Measurements from ENCODE around the gene ADAMTSL5. TPM values are rescaled to one million over a fixed set of nuclear protein-coding genes. Genes with fewer than 3 reads are reported as not detected.

Gene ADAMTSL5
- total RNA-seq, 1 experiment from 2014 or later: 2.6 TPM

- no peaks in the 10 kb centered on the region for H3K9me3 ChIP-seq (ENCODE audit: low read length)
- peaks cover 15% of the 10 kb centered on the region for H3K4me1 ChIP-seq (ENCODE audit: low read length)
- H3K79me2 ChIP-seq (ENCODE audit: low read length): no peaks in the 10 kb centered on the region
- H2AFZ ChIP-seq (ENCODE audit: low read length): no peak overlapping the region
- no peaks in the 10 kb centered on the region for H3K27me3 ChIP-seq (ENCODE audit: low read length)
- H3K4me3 ChIP-seq (ENCODE audit: low read length): no peak overlapping the region
- no peak overlapping the region for H3K27ac ChIP-seq (ENCODE audit: low read length)
- H3K9me2 ChIP-seq (replicated peaks; ENCODE audit: insufficient read depth, low read length): no peaks in the 10 kb centered on the region
- H3K9ac ChIP-seq (ENCODE audit: low read length): no peak overlapping the region
- H4K20me1 ChIP-seq (ENCODE audit: insufficient read depth, low read depth, low read length): peaks cover 11% of the 10 kb centered on the region; the same call in 1 of the 2 replicates
- DNase-seq: no peak
- no peaks in the 10 kb centered on the region for H3K36me3 ChIP-seq (ENCODE audit: insufficient read depth, low read length)
- no peak overlapping the region for H3K4me2 ChIP-seq (ENCODE audit: low read depth, low read length, poor library complexity, severe bottlenecking)
Measured at GRCh38 chr19:1466018-1466460, 46.8 kb downstream of the ADAMTSL5 start.

- Histone ChIP-seq H4K20me1 (ENCODE audit: insufficient read depth, low read depth, low read length) (peaks cover 7% of the 10 kb centered on the region; the same call in 1 of the 2 replicates), H3K4me1 (ENCODE audit: low read length) (peaks cover 11% of the 10 kb centered on the region), H3K9me3 (ENCODE audit: low read length) (no peaks in the 10 kb centered on the region), H3K4me3 (ENCODE audit: low read length) (no peak overlapping the region), H3K36me3 (ENCODE audit: insufficient read depth, low read length) (no peaks in the 10 kb centered on the region), H3K4me2 (ENCODE audit: low read depth, low read length, poor library complexity, severe bottlenecking) (no peak overlapping the region), H3K9ac (ENCODE audit: low read length) (no peak overlapping the region), H2AFZ (ENCODE audit: low read length) (no peak overlapping the region), H3K27me3 (ENCODE audit: low read length) (no peaks in the 10 kb centered on the region), H3K27ac (ENCODE audit: low read length) (no peak overlapping the region), H3K9me2 (replicated peaks; ENCODE audit: insufficient read depth, low read length) (no peaks in the 10 kb centered on the region), H3K79me2 (ENCODE audit: low read length) (no peaks in the 10 kb centered on the region)
- DNase-seq: no peak
Measured at GRCh38 chr19:1465191-1466016, 47.4 kb downstream of the ADAMTSL5 start.

GRCh38 chr19:1461862-1462261 is 51.0 kb downstream of the ADAMTSL5 start:
- Histone ChIP-seq H3K4me3 (ENCODE audit: low read length) (no peak overlapping the region), H3K9me2 (replicated peaks; ENCODE audit: insufficient read depth, low read length) (no peaks in the 10 kb centered on the region), H3K27ac (ENCODE audit: low read length) (no peak overlapping the region), H2AFZ (ENCODE audit: low read length) (no peak overlapping the region), H3K27me3 (ENCODE audit: low read length) (no peaks in the 10 kb centered on the region), H3K4me2 (ENCODE audit: low read depth, low read length, poor library complexity, severe bottlenecking) (no peak overlapping the region), H3K9me3 (ENCODE audit: low read length) (no peaks in the 10 kb centered on the region), H3K9ac (ENCODE audit: low read length) (no peak overlapping the region), H3K79me2 (ENCODE audit: low read length) (no peaks in the 10 kb centered on the region), H4K20me1 (ENCODE audit: insufficient read depth, low read depth, low read length) (no peaks in the 10 kb centered on the region), H3K4me1 (ENCODE audit: low read length) (no peaks in the 10 kb centered on the region), H3K36me3 (ENCODE audit: insufficient read depth, low read length) (no peaks in the 10 kb centered on the region)
- DNase-seq: no peak

DNA sequence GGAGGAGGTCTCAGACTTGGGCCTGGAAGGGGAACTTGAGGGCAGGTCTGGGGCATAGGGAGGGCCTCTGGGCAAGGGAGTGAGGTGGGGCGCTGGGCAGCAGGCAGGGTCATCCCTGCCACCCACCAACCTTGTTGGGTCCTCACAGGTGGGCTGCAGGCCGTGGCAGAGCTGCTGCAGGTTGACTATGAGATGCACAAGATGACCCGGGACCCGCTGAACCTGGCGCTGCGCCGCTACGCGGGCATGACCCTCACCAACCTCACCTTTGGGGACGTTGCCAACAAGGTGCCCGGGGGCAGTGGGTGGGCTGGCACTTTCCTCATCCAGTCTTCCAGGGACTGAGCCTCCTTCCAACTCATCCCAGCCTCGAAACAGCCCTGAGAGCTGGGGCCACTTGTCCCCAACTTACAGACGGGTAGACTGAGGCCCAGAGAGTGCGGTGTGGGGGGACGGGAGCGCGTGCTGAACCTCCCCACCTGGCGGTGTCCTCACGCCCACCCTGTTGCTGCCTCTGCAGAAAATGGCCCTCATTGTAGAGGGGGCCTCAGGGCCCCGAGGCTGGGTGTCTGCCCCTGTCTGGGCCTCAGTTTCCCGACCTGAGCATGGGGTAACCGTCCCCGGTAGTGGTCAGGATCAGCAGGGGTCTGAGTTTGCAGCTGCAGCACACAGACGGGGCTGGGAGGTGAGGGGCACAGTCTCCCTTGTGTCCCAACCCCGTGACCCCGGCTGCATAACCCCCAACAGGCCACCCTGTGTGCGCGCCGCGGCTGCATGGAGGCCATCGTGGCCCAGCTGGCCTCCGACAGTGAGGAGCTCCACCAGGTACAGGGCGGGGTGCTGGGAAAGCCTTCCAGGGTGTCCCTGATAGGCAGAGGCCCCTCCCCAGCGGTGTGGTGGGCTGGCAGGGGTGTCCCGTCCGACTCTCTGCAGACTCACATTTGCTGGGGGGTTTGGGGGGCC is 52.5 kb downstream of the ADAMTSL5 start:
- DNase-seq: no peak
- Histone ChIP-seq H3K27me3 (ENCODE audit: low read length) (no peaks in the 10 kb centered on the region), H3K4me1 (ENCODE audit: low read length) (no peaks in the 10 kb centered on the region), H3K4me2 (ENCODE audit: low read depth, low read length, poor library complexity, severe bottlenecking) (no peak overlapping the region), H3K79me2 (ENCODE audit: low read length) (no peaks in the 10 kb centered on the region), H3K9me2 (replicated peaks; ENCODE audit: insufficient read depth, low read length) (no peaks in the 10 kb centered on the region), H3K9ac (ENCODE audit: low read length) (no peak overlapping the region), H3K4me3 (ENCODE audit: low read length) (no peak overlapping the region), H4K20me1 (ENCODE audit: insufficient read depth, low read depth, low read length) (no peaks in the 10 kb centered on the region), H3K9me3 (ENCODE audit: low read length) (no peaks in the 10 kb centered on the region), H3K36me3 (ENCODE audit: insufficient read depth, low read length) (no peaks in the 10 kb centered on the region), H2AFZ (ENCODE audit: low read length) (no peak overlapping the region), H3K27ac (ENCODE audit: low read length) (no peak overlapping the region)

- Histone ChIP-seq H3K27me3 (ENCODE audit: low read length) (no peaks in the 10 kb centered on the region), H3K4me2 (ENCODE audit: low read depth, low read length, poor library complexity, severe bottlenecking) (no peak overlapping the region), H3K9me3 (ENCODE audit: low read length) (no peaks in the 10 kb centered on the region), H3K36me3 (ENCODE audit: insufficient read depth, low read length) (no peaks in the 10 kb centered on the region), H3K4me3 (ENCODE audit: low read length) (no peak overlapping the region), H3K79me2 (ENCODE audit: low read length) (no peaks in the 10 kb centered on the region), H3K9ac (ENCODE audit: low read length) (no peak overlapping the region), H3K4me1 (ENCODE audit: low read length) (peaks cover 3% of the 10 kb centered on the region; the same call in 1 of the 2 replicates), H3K9me2 (replicated peaks; ENCODE audit: insufficient read depth, low read length) (no peaks in the 10 kb centered on the region), H4K20me1 (ENCODE audit: insufficient read depth, low read depth, low read length) (no peaks in the 10 kb centered on the region), H3K27ac (ENCODE audit: low read length) (no peak overlapping the region), H2AFZ (ENCODE audit: low read length) (no peak overlapping the region)
- no peak for DNase-seq
Measured at GRCh38 chr19:1459479-1459878, 53.3 kb downstream of the ADAMTSL5 start.

DNA sequence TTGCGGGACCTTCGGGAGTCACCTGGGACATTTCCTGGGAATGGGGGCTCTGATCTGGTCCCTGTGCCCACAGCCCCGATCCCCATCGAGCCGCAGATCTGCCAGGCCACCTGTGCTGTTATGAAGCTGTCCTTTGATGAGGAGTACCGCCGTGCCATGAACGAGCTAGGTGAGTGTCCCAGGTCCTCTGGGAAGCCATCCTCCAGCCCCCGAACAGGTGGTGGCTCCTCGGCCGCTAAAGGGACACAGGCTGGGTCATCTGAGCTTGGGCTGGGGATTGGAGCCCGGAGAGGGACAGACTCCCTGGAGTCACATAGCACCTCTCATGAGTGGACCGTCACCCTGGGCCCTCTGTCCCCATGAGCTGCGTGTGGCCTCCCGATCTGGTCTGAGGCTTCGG is 54.9 kb downstream of the ADAMTSL5 start:
- Histone ChIP-seq H3K9me3 (ENCODE audit: low read length) (no peaks in the 10 kb centered on the region), H3K36me3 (ENCODE audit: insufficient read depth, low read length) (no peaks in the 10 kb centered on the region), H3K4me2 (ENCODE audit: low read depth, low read length, poor library complexity, severe bottlenecking) (no peak overlapping the region), H3K4me1 (ENCODE audit: low read length) (peaks cover 3% of the 10 kb centered on the region; the same call in 1 of the 2 replicates), H3K9ac (ENCODE audit: low read length) (no peak overlapping the region), H3K27ac (ENCODE audit: low read length) (no peak overlapping the region), H2AFZ (ENCODE audit: low read length) (no peak overlapping the region), H3K9me2 (replicated peaks; ENCODE audit: insufficient read depth, low read length) (no peaks in the 10 kb centered on the region), H4K20me1 (ENCODE audit: insufficient read depth, low read depth, low read length) (no peaks in the 10 kb centered on the region), H3K79me2 (ENCODE audit: low read length) (no peaks in the 10 kb centered on the region), H3K4me3 (ENCODE audit: low read length) (no peak overlapping the region), H3K27me3 (ENCODE audit: low read length) (no peaks in the 10 kb centered on the region)
- DNase-seq: no peak

GRCh38 chr19:1457031-1457739 is 55.6 kb downstream of the ADAMTSL5 start:
- Histone ChIP-seq H3K4me3 (ENCODE audit: low read length) (no peak overlapping the region), H3K4me2 (ENCODE audit: low read depth, low read length, poor library complexity, severe bottlenecking) (no peak overlapping the region), H3K9me3 (ENCODE audit: low read length) (no peaks in the 10 kb centered on the region), H2AFZ (ENCODE audit: low read length) (no peak overlapping the region), H3K9ac (ENCODE audit: low read length) (no peak overlapping the region), H4K20me1 (ENCODE audit: insufficient read depth, low read depth, low read length) (no peaks in the 10 kb centered on the region), H3K27ac (ENCODE audit: low read length) (no peak overlapping the region), H3K79me2 (ENCODE audit: low read length) (no peaks in the 10 kb centered on the region), H3K4me1 (ENCODE audit: low read length) (peaks cover 3% of the 10 kb centered on the region; the same call in 1 of the 2 replicates), H3K27me3 (ENCODE audit: low read length) (no peaks in the 10 kb centered on the region), H3K36me3 (ENCODE audit: insufficient read depth, low read length) (no peaks in the 10 kb centered on the region), H3K9me2 (replicated peaks; ENCODE audit: insufficient read depth, low read length) (no peaks in the 10 kb centered on the region)
- DNase-seq: no peak
